Activated T-cell treated with anti-CD3 and anti-CD28 coated beads, Interleukin-2, amount 50 U/mL, for 48 hours (primary cell): ENCODE results near the gene ADI1.

Source experiments
- DNase-seq, 2 experiments: peaks; one replicate each; pipeline ENCODE4 v3.0.0-alpha.2; 2020

Gene ADI1

DNA sequence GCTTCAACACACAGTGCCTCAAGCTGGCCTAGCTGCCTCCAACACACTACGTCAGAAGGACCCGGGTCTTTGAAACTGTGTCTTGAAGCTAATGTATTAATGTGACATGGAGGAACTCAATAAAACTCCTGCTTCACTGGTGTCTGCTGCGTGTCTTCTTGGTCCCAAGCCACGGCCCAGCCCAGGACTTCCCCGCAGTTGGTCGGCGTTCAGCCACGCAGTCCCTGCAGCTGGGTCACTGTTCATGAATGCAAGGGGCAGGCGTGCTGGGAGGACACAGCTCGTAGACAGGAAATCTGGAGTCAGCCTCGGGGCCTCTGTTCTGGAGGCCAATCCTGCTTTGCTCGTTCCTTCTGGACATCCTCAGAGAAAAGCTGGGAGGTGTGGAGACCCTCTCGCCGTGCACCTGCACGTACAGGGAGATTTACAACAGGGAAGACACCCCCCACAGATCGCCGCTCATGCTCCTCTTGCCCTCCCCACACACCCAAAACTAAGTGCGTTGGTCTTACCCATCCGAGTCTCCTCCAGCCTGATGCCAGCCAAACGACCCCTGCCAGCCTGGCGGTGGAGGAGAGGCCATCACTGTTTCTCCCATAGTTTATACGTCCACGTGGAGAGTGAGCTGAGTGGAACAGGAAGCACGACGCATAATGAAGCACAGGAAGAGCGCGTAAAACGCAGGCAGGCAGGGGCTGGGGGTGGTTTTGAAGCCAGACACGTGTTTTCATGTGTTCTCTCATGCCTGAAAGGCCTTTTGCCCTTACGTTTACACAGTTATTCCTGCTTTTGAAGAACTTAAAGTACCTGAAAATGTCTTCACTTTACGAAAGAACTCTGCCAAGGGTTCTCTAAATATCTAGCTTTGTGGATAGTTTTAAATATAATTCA is 39.7 kb downstream of the ADI1 start:
- DNase-seq, result no peak

DNA sequence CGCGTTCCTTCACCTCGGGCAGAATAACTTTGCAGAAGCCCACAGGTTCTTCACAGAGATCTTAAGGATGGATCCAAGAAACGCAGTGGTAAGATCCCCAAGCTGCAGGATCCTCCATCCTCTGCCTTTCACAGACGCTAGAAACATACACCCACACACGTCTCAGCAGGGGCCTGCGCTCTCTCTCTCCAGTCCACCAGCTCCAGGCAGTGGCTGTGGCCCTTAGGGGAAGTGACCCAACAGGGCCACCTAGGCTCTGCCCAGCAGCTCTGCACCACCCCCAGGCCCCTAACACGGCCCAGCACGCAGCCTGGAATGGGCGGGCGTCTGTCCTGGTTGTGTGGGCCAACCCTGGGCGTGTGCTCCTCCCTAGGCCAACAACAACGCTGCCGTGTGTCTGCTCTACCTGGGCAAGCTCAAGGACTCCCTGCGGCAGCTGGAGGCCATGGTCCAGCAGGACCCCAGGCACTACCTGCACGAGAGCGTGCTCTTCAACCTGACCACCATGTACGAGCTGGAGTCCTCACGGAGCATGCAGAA is 40.4 kb downstream of the ADI1 start:
- no peak for DNase-seq

DNA sequence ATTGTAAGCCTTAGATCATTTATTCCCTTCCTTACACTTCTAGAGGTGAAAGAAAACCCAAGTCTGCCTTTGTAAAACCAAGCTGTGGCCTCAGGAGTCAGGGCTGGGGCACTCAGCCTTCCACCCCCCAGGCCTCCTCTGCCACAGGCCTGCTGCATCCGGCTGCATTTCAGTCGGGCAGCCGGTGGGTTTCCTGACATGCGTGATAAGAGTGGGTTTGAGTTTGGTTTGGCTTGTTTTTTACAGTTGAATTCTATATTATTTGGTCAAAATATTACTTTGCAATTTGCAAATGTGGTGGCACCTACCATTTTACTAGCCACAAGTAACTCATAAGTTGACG is 42.4 kb downstream of the ADI1 start:
- DNase-seq, result no peak

DNA sequence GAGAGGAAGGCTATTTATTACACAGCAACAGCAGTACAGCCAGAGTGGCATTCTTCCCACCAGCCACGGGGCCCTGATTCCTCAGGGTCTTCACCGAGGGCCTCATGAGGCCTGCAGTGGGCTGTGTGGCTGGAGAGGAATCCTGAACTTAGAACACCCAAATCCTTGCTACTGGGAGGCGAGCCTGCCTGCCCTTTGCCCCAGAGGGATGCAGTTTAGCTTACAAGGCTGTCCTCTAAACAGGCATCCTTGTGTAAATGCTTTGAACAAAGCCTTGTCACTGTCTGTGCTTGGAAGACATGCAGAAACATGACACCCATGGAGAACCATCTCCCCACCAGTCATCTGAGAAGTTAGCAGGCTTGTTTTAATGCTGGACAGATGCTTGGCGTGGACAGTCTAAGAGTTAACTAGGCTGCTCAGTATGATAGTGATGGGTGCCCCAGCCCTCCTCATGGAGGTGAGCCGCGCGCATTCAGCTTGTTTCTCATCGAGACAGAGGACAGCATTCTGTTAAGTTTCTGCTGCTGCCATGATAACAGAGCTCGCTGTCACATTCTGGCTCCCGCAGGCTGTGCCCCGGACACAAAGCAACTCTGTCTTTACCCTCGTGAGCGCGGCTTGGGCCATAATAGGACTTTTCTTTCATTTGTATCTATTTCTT is 42.9 kb downstream of the ADI1 start:
- no peak for DNase-seq

DNA sequence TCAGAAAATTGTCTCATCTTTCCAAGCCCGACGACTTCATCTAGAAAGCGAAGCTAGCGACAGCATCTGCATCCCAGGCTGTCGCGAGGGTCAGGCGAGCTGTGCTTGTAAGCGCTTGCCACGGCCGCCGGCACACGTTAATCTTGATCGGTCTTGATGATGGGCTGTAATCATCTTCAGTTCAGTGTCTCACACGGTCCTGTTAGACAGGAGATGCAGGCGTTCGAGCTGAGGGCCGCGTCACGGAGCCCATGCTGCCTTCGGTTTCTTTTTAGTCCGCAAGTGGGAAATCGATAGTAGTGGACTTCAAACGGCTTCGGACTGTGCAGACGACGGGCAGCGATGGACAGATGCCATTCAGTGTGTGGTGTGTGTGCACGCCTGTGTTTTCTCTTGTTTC is 43.6 kb downstream of the ADI1 start:
- no peak for DNase-seq

DNA sequence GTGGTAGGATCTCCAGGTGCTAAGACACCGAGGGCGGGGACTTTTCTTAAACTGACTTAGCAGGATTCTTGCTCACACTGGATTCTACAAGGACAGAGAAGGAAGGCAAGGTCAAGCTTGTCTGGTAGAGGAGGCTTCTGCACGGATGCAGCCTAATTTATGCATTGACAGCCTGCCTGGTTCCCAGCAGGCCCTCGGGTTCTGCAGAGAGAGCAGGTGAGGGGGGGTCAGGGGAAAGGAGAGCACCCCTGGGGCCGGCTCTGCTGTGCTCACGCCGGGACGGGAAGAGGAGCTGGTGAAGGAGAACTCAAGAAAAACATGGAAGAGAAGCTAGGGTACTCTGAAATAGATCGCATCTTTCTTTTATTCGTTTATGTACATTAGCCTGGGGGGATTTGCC is 46.4 kb downstream of the ADI1 start:
- DNase-seq, result no peak

DNA sequence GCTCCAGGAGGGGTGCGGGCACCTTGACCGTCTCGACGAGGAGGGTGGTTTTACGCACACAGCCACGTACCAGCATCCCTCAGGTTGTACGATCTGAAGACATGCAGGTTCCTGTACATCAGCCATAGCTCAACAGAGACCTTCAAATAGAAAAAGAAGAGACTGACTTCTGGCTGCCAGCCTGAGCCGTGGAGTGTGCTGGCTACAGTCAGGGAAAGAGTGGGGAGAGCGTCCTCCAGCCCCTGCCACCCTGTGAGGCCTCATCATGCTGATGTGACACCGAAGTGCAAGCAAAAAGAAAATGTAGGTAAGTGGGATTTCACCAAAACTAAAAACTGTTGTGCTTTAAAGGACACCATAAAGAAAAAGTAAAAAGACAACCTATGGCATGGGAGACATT is 47.0 kb downstream of the ADI1 start:
- DNase-seq, result no peak

DNA sequence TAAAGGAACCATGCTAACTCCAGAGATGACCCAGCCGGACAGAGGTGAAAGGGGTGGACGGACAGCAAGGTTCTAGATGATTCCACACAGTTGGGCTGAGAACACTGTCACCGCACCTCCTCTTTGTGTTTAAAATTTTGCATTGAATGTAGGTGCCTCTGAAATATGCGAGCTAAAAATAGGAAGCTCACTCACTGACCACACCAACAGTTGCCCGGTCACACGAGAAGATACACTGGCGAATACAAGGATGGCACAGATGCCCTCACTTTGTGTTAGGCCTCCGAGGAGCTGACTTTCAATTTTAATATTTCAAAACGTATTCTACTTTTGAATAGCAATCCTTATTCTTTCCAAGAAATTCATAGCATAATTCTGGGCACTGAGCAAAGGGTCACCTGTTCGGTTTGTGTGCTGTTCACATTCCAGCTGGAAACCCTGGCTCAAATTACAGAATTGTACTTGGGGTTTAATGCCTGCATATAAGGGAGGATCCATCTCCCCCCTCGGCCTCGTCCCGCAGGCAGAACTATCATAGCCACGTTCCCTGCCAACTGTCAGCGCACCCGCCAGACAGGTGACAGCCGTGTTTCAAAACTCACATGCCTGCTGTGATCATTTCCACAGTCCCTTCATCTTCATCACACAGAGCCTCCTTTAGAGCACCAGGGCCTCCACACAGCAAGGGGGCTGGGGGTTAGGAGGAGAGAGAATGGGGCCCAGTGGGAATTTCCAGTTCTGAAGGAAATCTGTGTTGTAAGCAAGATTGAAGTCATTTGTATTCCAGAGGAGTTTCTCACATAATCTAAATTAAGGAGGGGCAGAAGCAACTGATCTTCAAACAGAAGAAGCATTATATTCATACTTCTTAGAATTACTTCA is 48.2 kb downstream of the ADI1 start:
- DNase-seq, result no peak

DNA sequence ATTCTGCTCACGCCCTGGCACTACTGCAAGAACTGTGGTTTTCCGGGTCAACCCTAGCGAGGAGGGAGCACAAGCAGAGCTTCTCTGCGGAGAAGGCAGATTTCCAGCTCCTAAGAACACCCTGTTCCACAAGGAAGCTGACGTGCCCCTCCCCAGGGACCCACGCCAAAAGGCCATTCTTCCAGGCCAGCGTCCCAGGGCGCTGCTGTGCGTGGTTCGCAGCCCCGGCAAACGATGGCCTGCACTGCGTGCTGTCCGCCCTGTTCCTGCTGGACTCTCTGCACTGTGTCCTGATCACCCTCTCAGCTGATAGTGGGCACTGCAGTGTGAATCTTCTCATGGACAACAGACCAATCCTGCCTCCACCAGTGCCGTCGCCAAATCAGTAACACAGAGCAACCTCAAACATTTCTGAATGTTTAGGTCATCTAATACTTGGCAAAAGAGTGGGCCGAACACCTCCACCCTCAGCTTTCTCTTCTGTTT is 49.1 kb downstream of the ADI1 start:
- DNase-seq, result no peak

DNA sequence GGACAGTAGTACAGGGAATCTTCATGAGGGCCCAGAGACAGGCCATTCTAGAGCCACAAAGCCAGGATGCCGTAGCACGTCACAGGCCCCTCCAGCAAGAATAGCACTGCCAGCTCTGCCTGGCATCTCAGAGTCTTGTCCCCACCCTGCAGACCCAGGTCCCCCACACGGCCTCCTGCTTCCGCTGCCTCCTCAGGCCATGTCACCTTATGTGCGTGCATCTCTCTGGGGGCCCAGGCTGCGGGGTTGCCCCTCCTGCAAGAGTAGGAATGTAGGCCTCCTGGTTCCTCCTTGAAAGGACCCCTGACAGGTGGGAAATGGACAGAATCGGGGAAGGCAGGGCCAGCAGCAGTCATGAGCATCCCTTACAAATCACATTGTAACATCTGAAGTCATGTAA is 49.8 kb downstream of the ADI1 start:
- DNase-seq, result no peak

DNA sequence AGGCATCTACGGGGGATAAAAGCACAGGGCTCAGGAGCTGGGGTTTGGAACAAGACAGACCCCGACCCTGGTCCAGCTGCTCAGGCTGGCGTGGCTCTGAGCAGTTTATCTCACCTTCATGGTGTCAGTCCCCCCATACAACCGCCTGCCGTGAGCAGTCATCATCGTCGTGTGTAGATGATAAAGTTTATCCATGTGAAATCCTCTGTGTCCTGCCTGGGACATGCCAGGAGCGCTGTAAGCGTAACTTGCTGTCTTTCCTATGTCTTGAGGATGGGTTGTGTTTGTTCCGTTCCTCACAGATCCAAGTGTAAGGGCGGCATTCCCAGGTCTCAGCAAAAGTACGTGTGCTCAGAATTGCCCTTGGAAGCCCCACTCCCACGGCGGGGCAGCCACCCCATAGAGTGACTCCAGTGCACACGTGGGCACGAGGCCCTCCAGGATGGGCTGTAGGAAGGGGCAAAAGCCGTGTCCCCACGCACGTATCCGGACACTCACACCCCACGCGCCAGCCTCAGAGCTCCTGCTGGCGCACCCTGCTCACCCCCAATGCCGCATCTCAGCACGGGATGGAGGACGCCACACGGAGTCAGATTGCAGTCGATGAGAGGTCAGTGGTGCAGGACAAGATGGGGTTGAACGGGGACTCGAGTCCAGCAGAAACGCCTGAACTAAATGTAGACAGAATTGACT is 50.9 kb downstream of the ADI1 start:
- DNase-seq, result no peak

DNA sequence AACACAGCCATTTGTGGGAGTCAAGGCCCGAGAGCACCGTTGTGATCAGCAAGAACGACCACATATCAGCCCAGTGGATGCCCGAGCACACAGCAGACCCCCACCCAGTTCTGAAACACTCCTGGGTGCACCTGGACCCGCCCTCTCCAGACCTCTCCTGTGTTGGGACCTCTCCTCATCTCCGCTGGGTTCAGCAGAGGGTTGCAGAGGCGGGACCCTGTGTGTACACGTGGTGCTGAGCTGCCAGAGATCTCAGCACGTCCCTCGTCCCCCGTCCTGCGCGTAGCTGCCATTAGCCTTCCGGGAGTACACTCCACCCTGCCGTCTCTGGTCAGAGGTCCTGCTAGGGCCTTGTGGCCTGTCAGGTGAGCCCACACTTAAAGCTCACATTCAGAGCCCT is 51.7 kb downstream of the ADI1 start:
- DNase-seq, result no peak

DNA sequence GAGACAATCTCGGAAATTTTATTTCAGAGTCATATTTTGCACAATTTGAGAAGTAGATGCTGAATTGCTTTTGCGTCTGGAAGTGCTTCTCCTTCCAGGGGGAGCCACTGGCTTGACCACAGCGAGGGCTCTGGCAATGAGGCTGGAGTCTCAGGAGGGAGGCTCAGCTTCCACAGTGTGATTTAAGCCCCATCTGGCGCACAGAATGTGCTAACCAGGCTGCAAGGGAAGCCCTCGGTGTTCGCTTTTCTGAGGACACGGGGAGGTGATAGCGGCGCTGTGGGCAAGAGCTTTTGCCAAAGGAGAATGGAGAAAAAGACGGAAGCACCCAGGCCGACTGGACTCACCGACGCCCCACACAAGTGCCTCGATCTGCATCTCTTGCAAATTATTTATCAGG is 52.4 kb downstream of the ADI1 start:
- no peak for DNase-seq

DNA sequence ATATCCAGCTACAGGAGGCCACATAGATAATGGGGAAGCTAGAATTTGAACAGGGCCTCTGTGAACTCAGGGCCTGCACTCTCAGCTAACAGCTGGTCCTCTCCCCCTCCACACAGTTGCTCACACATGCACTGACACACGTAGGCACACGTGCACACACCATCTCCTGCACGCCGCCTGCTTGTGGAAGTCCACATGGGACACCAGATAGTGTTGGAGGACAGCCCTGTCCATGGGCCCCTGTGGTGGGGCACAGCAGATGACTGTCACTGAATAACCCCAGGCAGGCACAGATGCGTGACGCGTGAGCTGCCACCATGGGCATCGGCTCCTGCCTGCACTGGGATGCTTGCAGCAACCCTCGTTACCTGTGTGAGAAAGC is 52.9 kb downstream of the ADI1 start:
- DNase-seq, result no peak

DNA sequence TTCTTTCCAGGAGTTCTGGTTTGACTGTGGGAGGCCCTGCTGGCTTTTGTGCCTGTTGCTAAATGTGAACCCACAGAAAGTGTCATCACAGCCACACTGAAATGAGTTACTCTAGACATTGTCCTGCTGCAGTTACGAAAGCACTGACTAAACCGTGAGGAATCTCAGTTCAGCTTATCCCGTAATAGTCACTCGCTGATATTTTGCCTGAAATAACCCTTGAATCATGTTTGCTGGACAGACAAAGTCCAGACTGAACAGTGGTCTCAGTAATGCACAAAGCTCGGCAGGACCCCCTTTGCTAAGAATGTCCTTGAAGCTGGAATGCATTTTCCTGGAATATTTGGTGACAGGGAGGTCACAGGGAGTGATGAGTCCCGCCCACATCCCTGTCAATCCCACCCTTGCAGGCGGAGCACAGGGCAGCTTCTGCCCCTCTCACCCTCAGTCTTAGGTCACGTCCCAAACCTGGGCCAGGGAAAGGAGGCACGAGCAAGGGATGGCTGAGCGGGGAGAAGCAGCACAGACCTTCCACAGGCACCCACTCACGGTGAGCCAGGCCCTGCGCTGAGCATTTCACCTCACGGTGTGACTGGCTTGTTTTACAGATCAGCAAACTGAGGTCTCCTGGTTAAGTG is 53.4 kb downstream of the ADI1 start:
- no peak for DNase-seq

DNA sequence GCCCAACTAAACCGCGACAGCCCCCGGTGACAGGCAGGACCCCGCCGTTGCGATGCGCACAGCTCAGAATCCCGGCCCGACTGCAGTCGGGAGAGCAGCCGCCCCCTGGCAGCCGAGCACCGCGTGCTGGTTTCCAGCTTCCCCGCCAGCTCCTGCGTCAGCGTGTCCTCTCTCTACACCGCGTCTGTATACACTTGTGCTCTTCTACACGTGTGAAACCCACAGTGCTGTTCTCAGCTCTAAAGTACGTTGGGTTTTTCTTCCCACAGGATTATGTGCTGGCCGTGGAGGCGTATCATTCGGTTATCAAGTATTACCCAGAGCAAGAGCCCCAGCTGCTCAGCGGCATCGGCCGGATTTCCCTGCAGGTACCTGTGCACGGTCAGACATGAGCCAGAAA is 54.0 kb downstream of the ADI1 start:
- no peak for DNase-seq

DNA sequence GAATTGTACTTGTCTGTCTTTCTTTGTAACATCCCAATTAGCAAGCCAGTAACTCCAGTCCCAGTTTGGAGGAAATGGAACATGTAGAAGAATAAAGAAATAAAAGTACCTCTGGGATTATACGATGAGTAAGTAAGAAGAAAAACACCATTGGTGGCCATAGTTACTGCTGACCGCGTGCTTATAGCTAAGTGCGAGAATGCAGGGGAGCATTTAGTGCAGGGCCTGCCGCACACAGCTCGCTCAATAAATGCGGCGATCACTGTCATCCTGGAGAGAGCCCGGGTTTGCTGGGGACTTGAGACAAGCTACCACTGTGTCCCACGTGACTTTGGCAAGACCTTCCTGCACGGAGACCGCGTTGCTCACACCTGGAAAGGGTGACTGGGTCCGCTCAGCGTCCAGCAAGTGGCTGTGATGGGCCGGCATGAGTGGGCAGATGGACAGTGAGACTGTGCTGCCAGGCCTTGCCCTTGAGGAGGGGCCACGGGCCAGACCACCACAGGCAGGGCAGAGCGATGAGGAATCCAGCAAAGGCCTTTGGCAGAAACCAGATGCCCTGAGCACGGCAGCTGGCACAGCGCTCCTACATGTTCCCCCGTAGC is 54.8 kb downstream of the ADI1 start:
- no peak for DNase-seq

DNA sequence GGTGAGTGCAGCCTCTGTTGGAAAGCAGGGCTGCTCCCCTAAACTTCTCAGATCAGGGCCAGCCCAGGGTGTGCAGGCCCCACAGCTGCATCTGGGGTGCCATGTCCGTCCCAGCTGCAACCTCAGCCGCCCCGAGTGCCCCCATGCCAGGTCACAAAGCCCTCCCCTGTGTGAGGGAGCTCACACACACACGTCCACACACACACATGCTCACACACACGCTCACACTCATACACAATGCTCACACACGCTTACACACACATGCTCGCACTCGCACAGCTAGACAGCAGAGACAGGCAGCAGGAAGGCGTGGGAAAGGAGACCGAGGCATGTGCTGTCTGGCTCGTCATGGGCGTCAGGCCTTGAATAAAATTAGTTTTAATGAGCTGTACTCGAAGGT is 55.4 kb downstream of the ADI1 start:
- DNase-seq, result no peak

DNA sequence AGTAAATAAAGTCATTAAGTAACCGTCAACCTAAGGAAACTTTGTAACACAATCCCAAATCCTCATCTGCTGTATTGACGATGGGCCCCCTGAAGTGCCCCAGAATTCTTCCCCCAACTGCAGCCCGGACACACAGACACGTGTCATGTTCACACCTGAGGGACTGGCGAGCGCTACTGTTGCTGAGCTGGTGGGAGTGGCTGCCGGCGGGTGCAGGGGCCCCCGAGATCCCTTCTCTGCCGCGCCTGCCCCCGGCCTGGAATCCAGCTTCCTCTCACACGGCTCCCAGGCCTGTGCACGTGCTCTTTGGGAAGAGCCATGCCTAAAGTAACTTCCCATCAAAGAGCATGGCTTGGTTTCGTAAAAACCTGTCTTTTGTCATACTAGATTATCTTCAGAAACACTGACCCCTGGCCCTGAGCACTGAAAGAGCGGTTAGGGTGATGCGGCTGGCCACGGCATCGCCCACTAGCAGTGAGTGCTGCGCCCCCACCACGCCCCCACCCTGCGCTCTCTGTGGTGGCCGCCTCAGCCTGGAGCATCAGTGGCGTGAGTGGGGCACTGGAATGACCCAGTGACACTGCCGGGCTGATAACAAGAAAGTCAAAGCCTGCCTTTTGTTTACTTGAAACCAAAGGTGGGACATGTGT is 56.0 kb downstream of the ADI1 start:
- no peak for DNase-seq

DNA sequence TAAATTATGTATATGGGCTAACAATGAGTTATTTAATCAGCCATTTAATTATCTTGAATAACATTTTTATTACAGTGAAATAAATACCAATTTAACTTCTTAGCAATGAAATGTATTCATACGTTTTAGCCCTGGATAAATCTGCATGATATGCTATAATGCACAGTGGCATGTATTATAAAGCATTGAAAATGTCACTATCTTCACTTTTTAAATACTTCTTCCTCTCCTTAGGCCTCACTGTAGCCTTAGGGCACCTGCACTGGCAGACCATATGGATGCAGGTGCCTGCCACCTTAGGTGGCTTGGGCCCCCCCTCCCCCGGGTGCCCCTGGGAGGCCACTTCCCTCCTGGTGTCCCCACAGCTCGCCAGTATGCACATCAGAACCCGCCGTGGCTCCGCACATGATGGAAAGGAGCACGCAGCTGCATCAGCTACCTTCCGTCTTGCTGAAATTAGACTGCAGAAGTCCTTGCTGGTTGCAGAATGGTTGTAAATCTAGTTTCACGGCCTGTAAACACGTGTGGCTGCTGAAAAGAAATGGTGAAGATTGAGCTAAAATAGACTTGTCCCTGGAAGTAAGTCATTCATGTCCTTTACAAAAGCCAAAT is 56.7 kb downstream of the ADI1 start:
- DNase-seq, result no peak
